ENCODE measurements around the gene ASTN2. TPM values are rescaled to one million over a fixed set of nuclear protein-coding genes. Genes with fewer than 3 reads are reported as not detected.

Gene ASTN2
- total RNA-seq, 4 donors from 2014 or later: 3.3 to 10.2 (median 6.3) TPM

DNA sequence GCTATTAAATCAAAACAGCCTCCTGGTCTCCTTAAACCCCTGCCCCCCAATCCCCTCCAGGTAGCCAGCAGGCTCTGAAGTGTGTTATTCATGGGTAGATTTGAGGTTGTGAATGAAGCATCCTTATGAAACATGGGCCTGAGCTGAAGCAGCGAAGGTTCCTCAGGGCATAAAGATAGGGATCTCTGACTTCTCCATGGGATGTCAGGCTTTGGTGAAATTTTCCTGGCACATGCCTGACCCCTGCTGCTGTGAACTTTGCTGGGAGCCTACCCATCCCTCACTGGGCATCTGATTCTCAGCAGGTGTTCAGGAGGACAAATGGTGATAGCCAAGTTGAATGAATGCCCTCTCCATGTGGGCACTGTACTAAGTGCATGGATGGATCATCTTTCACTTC lies 250.3 kb downstream of the ASTN2 start:
- no peak for TF ChIP-seq POLR2A (IDR thresholded peaks at IDR 0.05)
- TF ChIP-seq, protein P1, sequence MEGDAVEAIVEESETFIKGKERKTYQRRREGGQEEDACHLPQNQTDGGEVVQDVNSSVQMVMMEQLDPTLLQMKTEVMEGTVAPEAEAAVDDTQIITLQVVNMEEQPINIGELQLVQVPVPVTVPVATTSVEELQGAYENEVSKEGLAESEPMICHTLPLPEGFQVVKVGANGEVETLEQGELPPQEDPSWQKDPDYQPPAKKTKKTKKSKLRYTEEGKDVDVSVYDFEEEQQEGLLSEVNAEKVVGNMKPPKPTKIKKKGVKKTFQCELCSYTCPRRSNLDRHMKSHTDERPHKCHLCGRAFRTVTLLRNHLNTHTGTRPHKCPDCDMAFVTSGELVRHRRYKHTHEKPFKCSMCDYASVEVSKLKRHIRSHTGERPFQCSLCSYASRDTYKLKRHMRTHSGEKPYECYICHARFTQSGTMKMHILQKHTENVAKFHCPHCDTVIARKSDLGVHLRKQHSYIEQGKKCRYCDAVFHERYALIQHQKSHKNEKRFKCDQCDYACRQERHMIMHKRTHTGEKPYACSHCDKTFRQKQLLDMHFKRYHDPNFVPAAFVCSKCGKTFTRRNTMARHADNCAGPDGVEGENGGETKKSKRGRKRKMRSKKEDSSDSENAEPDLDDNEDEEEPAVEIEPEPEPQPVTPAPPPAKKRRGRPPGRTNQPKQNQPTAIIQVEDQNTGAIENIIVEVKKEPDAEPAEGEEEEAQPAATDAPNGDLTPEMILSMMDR (IDR thresholded peaks at IDR 0.05): no peak
- no peak overlapping the region for H3K4me3 ChIP-seq
- H3K36me3 ChIP-seq: no peaks in the 10 kb centered on the region
- H3K9me3 ChIP-seq: no peaks in the 10 kb centered on the region
- no peak for DNase-seq
- H3K27ac ChIP-seq: no peak overlapping the region
- no peaks in the 10 kb centered on the region for H3K27me3 ChIP-seq
- no peaks in the 10 kb centered on the region for H3K4me1 ChIP-seq

DNA sequence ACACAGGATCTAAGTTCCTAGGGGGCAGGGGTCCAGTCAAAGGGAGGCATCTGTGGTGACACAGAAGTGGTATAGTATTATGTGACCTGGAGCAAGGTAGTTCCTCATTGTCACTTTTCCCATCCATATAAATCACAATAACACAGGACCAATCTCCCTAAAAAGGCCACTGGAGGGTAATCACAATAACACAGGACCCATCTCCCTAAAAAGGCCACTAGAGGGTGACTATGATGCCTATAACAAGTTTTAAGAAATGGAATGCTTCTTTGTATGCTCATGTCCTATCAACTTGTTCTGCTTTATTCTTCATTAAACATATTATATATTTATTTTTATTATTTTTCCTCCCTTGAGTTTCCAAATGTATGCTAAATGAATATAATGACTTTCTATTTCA lies 254.6 kb downstream of the ASTN2 start:
- DNase-seq: no peak
- Histone ChIP-seq H3K36me3 (no peaks in the 10 kb centered on the region), H3K27me3 (no peaks in the 10 kb centered on the region), H3K9me3 (no peaks in the 10 kb centered on the region), H3K4me3 (no peak overlapping the region), H3K27ac (no peak overlapping the region), H3K4me1 (no peaks in the 10 kb centered on the region)
- TF ChIP-seq, protein P1 (IDR thresholded peaks at IDR 0.05): no peak
- TF ChIP-seq POLR2A (IDR thresholded peaks at IDR 0.05): no peak

DNA sequence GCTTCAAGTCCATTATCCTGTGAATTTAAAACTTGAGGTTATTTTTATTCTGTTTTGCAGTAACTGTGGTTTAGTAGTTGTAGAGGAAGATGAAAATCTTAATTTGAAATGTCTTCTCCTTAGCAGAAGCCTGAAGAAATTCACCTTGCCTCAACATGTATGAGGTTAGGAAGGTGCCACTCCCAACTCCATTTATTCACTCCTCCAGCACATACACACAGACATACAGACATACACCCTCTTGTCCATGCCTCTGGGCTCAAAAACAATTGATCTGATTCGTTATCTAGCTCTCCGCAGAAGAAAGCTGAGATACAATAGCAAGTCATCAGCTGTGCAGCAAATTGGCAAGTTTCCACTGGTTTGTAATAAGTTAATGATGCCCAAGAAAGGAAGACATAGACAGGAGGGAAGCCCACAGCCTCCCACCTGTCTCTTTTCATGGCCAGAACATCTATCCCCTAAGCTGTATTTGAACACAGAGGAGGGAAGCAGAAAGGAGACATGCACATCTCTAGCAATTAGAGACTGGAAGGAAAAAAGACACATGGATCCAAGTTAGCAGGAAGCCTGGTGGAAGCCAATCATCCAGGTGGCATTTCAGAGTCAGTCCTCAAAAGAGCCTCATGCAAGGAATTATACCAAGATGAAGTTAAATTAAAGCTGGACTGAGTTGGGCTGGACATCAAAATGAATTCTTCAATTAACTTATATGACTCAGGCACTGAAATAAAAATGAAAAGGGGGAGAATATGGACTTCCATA lies 257.9 kb downstream of the ASTN2 start:
- no peak overlapping the region for H3K4me3 ChIP-seq
- H3K36me3 ChIP-seq: no peaks in the 10 kb centered on the region
- TF ChIP-seq POLR2A (IDR thresholded peaks at IDR 0.05): no peak
- TF ChIP-seq, protein P1 (IDR thresholded peaks at IDR 0.05): no peak
- no peaks in the 10 kb centered on the region for H3K4me1 ChIP-seq
- no peak overlapping the region for H3K27ac ChIP-seq
- no peaks in the 10 kb centered on the region for H3K9me3 ChIP-seq
- no peaks in the 10 kb centered on the region for H3K27me3 ChIP-seq
- no peak for DNase-seq

DNA sequence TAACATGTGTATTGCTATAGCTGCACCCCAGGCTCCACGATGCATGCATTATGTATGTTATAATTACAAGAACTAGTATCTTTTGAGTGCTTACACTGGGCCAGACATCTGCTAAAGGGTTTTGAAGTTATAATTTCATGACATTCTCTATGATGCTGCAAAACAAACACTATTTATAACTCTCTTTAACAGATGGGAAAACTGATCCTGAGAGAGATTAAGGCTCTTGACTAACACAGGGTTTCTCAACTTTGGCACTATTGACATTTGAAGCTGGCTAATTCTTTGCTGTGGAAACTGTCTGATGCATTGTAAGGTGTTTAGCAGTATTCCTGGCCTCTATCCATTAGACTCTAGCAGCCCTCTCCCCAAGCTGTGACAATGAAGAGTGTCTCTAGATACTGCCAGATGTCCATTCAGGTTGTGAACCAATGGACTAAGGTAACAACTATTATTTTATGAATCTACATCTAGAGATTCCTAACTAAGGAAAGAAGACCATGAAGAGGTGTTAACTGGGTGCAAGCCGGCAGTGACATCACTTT lies 258.6 kb downstream of the ASTN2 start:
- Histone ChIP-seq H3K4me3 (no peak overlapping the region), H3K9me3 (no peaks in the 10 kb centered on the region), H3K27me3 (no peaks in the 10 kb centered on the region), H3K4me1 (no peaks in the 10 kb centered on the region), H3K36me3 (no peaks in the 10 kb centered on the region), H3K27ac (no peak overlapping the region)
- TF ChIP-seq, protein P1 (IDR thresholded peaks at IDR 0.05): no peak
- TF ChIP-seq POLR2A (IDR thresholded peaks at IDR 0.05): no peak
- no peak for DNase-seq

DNA sequence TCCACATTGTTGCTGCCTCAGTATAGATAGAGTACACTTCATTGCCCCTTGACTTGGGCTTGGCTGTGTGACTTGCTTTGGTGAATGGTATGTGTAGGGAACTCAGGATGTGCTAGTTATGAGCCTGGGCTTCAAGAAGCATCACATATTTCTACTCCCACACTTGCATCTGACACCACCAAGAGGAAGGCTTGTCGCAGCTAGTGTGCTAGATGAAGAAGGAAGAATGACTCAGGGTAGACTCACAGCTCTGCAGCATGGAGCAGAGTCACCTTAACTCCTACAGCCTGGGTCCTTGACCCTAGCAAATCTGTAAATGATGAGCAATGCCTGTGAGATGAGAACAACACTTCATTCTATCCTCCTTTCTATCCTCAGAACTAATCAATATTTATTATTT lies 261.8 kb downstream of the ASTN2 start:
- no peaks in the 10 kb centered on the region for H3K36me3 ChIP-seq
- TF ChIP-seq POLR2A (IDR thresholded peaks at IDR 0.05): no peak
- TF ChIP-seq, protein P1 (IDR thresholded peaks at IDR 0.05): no peak
- no peak for DNase-seq
- no peaks in the 10 kb centered on the region for H3K27me3 ChIP-seq
- no peaks in the 10 kb centered on the region for H3K4me1 ChIP-seq
- no peak overlapping the region for H3K27ac ChIP-seq
- no peak overlapping the region for H3K4me3 ChIP-seq
- no peaks in the 10 kb centered on the region for H3K9me3 ChIP-seq

All from Peyer's patch (tissue), 4 donors.